Natural killer cell (primary cell): ENCODE results near the gene USP24. TPM values are rescaled to one million over a fixed set of nuclear protein-coding genes. Genes with fewer than 3 reads are reported as not detected.

ENCODE experiments used
- ATAC-seq, 3 donors: fragments of 150-1000 bp in 2 of 3; fragments of 200-7000 bp in 1 of 3; cut with Tn5 transposase; 1 replicate in 1 of 3; 2 replicates in 2 of 3; pipeline ENCODE4 v1.10.0; 2021; ENCODE audit warnings: mild to moderate bottlenecking in 2 of 3, moderate library complexity in 2 of 3
- DNase-seq, 2 donors: peaks; one replicate each; pipeline versions ENCODE4 v3.0.0 to v3.0.0-alpha.2; 2013 to 2021; ENCODE audit warnings: mixed read lengths in 1 of 2
- H3K27ac ChIP-seq: one replicate; pipeline ENCODE4 v1.5.1; 2013; ENCODE audit warnings: mild to moderate bottlenecking, low read length
- H3K27me3 ChIP-seq: one replicate; pipeline ENCODE4 v1.6.1; 2013; ENCODE audit warnings: low read length; ENCODE audit not compliant: control insufficient read depth, insufficient read depth
- H3K36me3 ChIP-seq: one replicate; pipeline ENCODE4 v1.6.1; 2013; ENCODE audit warnings: low read length; ENCODE audit not compliant: control insufficient read depth, insufficient read depth
- H3K4me1 ChIP-seq: one replicate; pipeline ENCODE4 v1.6.1; 2013; ENCODE audit warnings: low read length; ENCODE audit not compliant: control insufficient read depth, insufficient read depth
- H3K4me3 ChIP-seq: one replicate; pipeline ENCODE4 v1.5.1; 2013; ENCODE audit warnings: low read length
- H3K9me3 ChIP-seq: one replicate; pipeline ENCODE4 v1.6.1; 2013; ENCODE audit warnings: low read length; ENCODE audit not compliant: control insufficient read depth, insufficient read depth
- H3K27ac Mint-ChIP-seq, 2 donors: one replicate each; pipeline ENCODE4 v1.8.0; 2022; ENCODE audit warnings: mild to moderate bottlenecking in 2 of 2, mixed read lengths in 2 of 2, moderate library complexity in 1 of 2
- H3K27me3 Mint-ChIP-seq, 2 donors: one replicate each; pipeline ENCODE4 v1.8.0; 2022; ENCODE audit warnings: low read depth in 2 of 2, mixed read lengths in 2 of 2
- H3K36me3 Mint-ChIP-seq: one replicate; pipeline ENCODE4 v1.8.0; 2022; ENCODE audit warnings: mixed read lengths
- H3K4me1 Mint-ChIP-seq, 2 donors: one replicate each; pipeline ENCODE4 v1.8.0; 2022; ENCODE audit warnings: mixed read lengths in 2 of 2
- H3K4me3 Mint-ChIP-seq: one replicate; pipeline ENCODE4 v1.8.0; 2022; ENCODE audit warnings: mild to moderate bottlenecking, moderate library complexity, mixed read lengths
- H3K9me3 Mint-ChIP-seq, 2 donors: one replicate each; pipeline ENCODE4 v1.8.0; 2022; ENCODE audit warnings: mixed read lengths in 2 of 2
- CTCF ChIP-seq: fragments of 200-600 bp; IDR thresholded peaks from one replicate; pipeline ENCODE4 v1.8.0; 2022; ENCODE audit warnings: antibody characterized with exemption
- WGBS: methylation state at CpG from one replicate; pipeline ENCODE4 v1.1.7; 2013; ENCODE audit warnings: missing lambda C conversion rate; ENCODE audit not compliant: insufficient coverage; 5-methylcytosine and 5-hydroxymethylcytosine counted together
- intact Hi-C: fragments of 100-400 bp; cut with micrococcal nuclease; formaldehyde crosslinking; loops from one replicate; pipeline ENCODE4 v1.14.2; 2022
- total RNA-seq, 4 donors: library from RNA; stranded (reverse); fragments of 120-200 nt in 1 of 4; gene quantifications; one replicate each; pipeline versions ENCODE4 v1.2.3 to v1.2.4, GENCODE V29; 2013 to 2022

USP24 gene
- total RNA-seq, 3 donors from 2014 or later (not counting 1 experiment from before 2014, with no cell fraction given): 155 TPM

GRCh38 chr1:55107101-55107500, 108.1 kb downstream of the USP24 start:
- peaks cover 27% of the 10 kb centered on the region for H3K36me3 Mint-ChIP-seq
- no peak overlapping the region for H3K27ac ChIP-seq
- H3K27ac Mint-ChIP-seq: peak overlapping the region; percentile 48 to 72
- H3K4me3 Mint-ChIP-seq: no peak overlapping the region
- intact Hi-C loops: no loop called here
- H3K27me3 Mint-ChIP-seq: no peaks in the 10 kb centered on the region
- DNase-seq (no peak), ATAC-seq (no peak)
- H3K27me3 ChIP-seq: no peaks in the 10 kb centered on the region
- no peak for TF ChIP-seq CTCF
- peaks cover under 1% of the 10 kb centered on the region in 2 donors for H3K9me3 Mint-ChIP-seq
- peaks cover 94% of the 10 kb centered on the region for H3K36me3 ChIP-seq
- no peak overlapping the region for H3K4me3 ChIP-seq
- H3K4me1 ChIP-seq: no peaks in the 10 kb centered on the region
- peaks cover 5% of the 10 kb centered on the region in 2 donors for H3K4me1 Mint-ChIP-seq
- no peaks in the 10 kb centered on the region for H3K9me3 ChIP-seq
- WGBS: 79% methylated on average over 6 of the region's 6 CpGs

GRCh38 chr1:55103891-55104290, 111.3 kb downstream of the USP24 start:
- Histone ChIP-seq H3K27ac (no peak overlapping the region), H3K4me3 (no peak overlapping the region), H3K27me3 (no peaks in the 10 kb centered on the region), H3K4me1 (no peaks in the 10 kb centered on the region), H3K9me3 (no peaks in the 10 kb centered on the region), H3K36me3 (peaks cover 89% of the 10 kb centered on the region)
- Mint-ChIP-seq H3K4me1 (peaks cover 5% of the 10 kb centered on the region in 2 donors), H3K27me3 (no peaks in the 10 kb centered on the region), H3K27ac (peak overlapping the region; percentile 12 to 52), H3K36me3 (peaks cover 10% of the 10 kb centered on the region), H3K9me3 (no peaks in the 10 kb centered on the region), H3K4me3 (no peak overlapping the region)
- no peak for ATAC-seq
- WGBS: 93% methylated on average over 2 of the region's 2 CpGs
- no peak for DNase-seq
- intact Hi-C loops: no loop called here
- no peak for TF ChIP-seq CTCF

- H3K36me3 ChIP-seq: peaks cover 97% of the 10 kb centered on the region
- H3K27me3 ChIP-seq: no peaks in the 10 kb centered on the region
- 100% methylated on average over 2 of the region's 5 CpGs for WGBS
- no peak for DNase-seq
- Mint-ChIP-seq H3K9me3 (no peaks in the 10 kb centered on the region), H3K36me3 (peaks cover 55% of the 10 kb centered on the region), H3K4me3 (no peak overlapping the region), H3K27ac (peak overlapping the region in 1 of 2 donors; percentile 37), H3K27me3 (no peaks in the 10 kb centered on the region), H3K4me1 (no peaks in the 10 kb centered on the region)
- H3K4me3 ChIP-seq: no peak overlapping the region
- no peaks in the 10 kb centered on the region for H3K9me3 ChIP-seq
- TF ChIP-seq CTCF: no peak
- intact Hi-C loops: no loop called here
- ATAC-seq: no peak
- H3K4me1 ChIP-seq: no peaks in the 10 kb centered on the region
- no peak overlapping the region for H3K27ac ChIP-seq
Observed at GRCh38 chr1:55095095-55095494, 120.1 kb downstream of the USP24 start.

GRCh38 chr1:55092475-55092874, 122.7 kb downstream of the USP24 start:
- H3K9me3 Mint-ChIP-seq: no peaks in the 10 kb centered on the region
- no peak for TF ChIP-seq CTCF
- Histone ChIP-seq H3K4me3 (no peak overlapping the region), H3K27ac (no peak overlapping the region), H3K9me3 (no peaks in the 10 kb centered on the region), H3K27me3 (no peaks in the 10 kb centered on the region), H3K4me1 (no peaks in the 10 kb centered on the region), H3K36me3 (peaks cover 97% of the 10 kb centered on the region)
- H3K4me1 Mint-ChIP-seq: peaks cover 12 to 13% of the 10 kb centered on the region in 2 donors
- H3K4me3 Mint-ChIP-seq: no peak overlapping the region
- H3K27me3 Mint-ChIP-seq: no peaks in the 10 kb centered on the region
- 96% methylated on average over 2 of the region's 2 CpGs for WGBS
- ATAC-seq (no peak), DNase-seq (no peak)
- intact Hi-C loops: no loop called here
- no peak overlapping the region for H3K27ac Mint-ChIP-seq
- H3K36me3 Mint-ChIP-seq: peaks cover 63% of the 10 kb centered on the region
